H9 (cell line): Measurements from ENCODE around the gene SLC17A1. TPM values are rescaled to one million over a fixed set of nuclear protein-coding genes. Genes with fewer than 3 reads are reported as not detected.

Source experiments
- DNase-seq: peaks from one replicate; pipeline ENCODE4 v3.0.0-alpha.2; 2017
- H2AFZ ChIP-seq: one replicate; pipeline ENCODE4 v1.6.1; 2013; ENCODE audit warnings: mild to moderate bottlenecking, low read length, control low read depth, moderate library complexity
- H2AK5ac ChIP-seq: 2 replicates; pipeline ENCODE4 v1.6.1; 2013; ENCODE audit warnings: low read length, control low read depth, mixed read lengths; ENCODE audit not compliant: insufficient read length
- H2BK120ac ChIP-seq: one replicate; pipeline ENCODE4 v1.6.1; 2013; ENCODE audit warnings: low read depth, mild to moderate bottlenecking, low read length, control low read depth, inconsistent platforms; ENCODE audit not compliant: poor library complexity, severe bottlenecking
- H2BK12ac ChIP-seq: 2 replicates; pipeline ENCODE4 v1.6.1; 2013; ENCODE audit warnings: low read length, control low read depth, mixed read lengths, low read depth; ENCODE audit not compliant: insufficient read length
- H2BK15ac ChIP-seq: 2 replicates; pipeline ENCODE4 v1.6.1; 2013; ENCODE audit warnings: low read depth, low read length, control low read depth
- H2BK20ac ChIP-seq: one replicate; pipeline ENCODE4 v1.6.1; 2013; ENCODE audit warnings: low read depth, mild to moderate bottlenecking, low read length, control low read depth, inconsistent platforms; ENCODE audit not compliant: poor library complexity, severe bottlenecking
- H2BK5ac ChIP-seq: 2 replicates; pipeline ENCODE4 v1.6.1; 2013; ENCODE audit warnings: low read length, control low read depth, mixed read lengths; ENCODE audit not compliant: insufficient read length
- H3K14ac ChIP-seq: 2 replicates; pipeline ENCODE4 v1.6.1; 2013; ENCODE audit warnings: low read length, control low read depth; ENCODE audit not compliant: insufficient read depth
- H3K18ac ChIP-seq: 2 replicates; pipeline ENCODE4 v1.6.1; 2013; ENCODE audit warnings: low read depth, mild to moderate bottlenecking, mixed read lengths, low read length, control low read depth; ENCODE audit not compliant: insufficient read length
- H3K23ac ChIP-seq: 2 replicates; pipeline ENCODE4 v1.6.1; 2013; ENCODE audit warnings: low read length, control low read depth, mixed read lengths, low read depth; ENCODE audit not compliant: insufficient read length
- H3K23me2 ChIP-seq: 2 replicates; pipeline ENCODE4 v1.6.1; 2013; ENCODE audit warnings: low read depth, mild to moderate bottlenecking, mixed read lengths, low read length, control low read depth; ENCODE audit not compliant: insufficient read length, poor library complexity, severe bottlenecking
- H3K27ac ChIP-seq: 2 replicates; pipeline ENCODE4 v1.5.1; 2013; ENCODE audit warnings: low read length, control low read depth, mixed read lengths, low read depth; ENCODE audit not compliant: insufficient read length
- H3K27me3 ChIP-seq: 2 replicates; pipeline ENCODE4 v1.6.1; 2013; ENCODE audit warnings: low read length, control low read depth, inconsistent platforms; ENCODE audit not compliant: insufficient read depth
- H3K4ac ChIP-seq: 2 replicates; pipeline ENCODE4 v1.6.1; 2013; ENCODE audit warnings: low read depth, mild to moderate bottlenecking, control low read depth, inconsistent platforms, low read length, moderate library complexity
- H3K4me1 ChIP-seq: 2 replicates; pipeline ENCODE4 v1.6.1; 2013; ENCODE audit warnings: low read length, control low read depth, inconsistent platforms; ENCODE audit not compliant: insufficient read depth
- H3K4me2 ChIP-seq: 2 replicates; pipeline ENCODE4 v1.6.1; 2013; ENCODE audit warnings: low read length, control low read depth, mixed read lengths; ENCODE audit not compliant: insufficient read length, insufficient read depth
- H3K56ac ChIP-seq: 2 replicates; pipeline ENCODE4 v1.6.1; 2013; ENCODE audit warnings: low read depth, mild to moderate bottlenecking, mixed read lengths, low read length, control low read depth; ENCODE audit not compliant: insufficient read length
- H3K79me1 ChIP-seq: 2 replicates; pipeline ENCODE4 v1.6.1; 2013; ENCODE audit warnings: low read depth, mild to moderate bottlenecking, moderate library complexity, low read length, control low read depth, inconsistent platforms; ENCODE audit not compliant: insufficient read depth, poor library complexity, severe bottlenecking
- H3K79me2 ChIP-seq: 2 replicates; pipeline ENCODE4 v1.6.1; 2013; ENCODE audit warnings: low read length, control low read depth, inconsistent platforms; ENCODE audit not compliant: insufficient read depth
- H3K9ac ChIP-seq: 2 replicates; pipeline ENCODE4 v1.6.1; 2013; ENCODE audit warnings: low read length, control low read depth, mixed read lengths; ENCODE audit not compliant: insufficient read length; ENCODE audit errors: extremely low read depth
- H3K9me3 ChIP-seq: one replicate; pipeline ENCODE4 v1.6.1; 2013; ENCODE audit warnings: low read depth, low read length, inconsistent platforms; ENCODE audit not compliant: control insufficient read depth
- H3T11ph ChIP-seq: one replicate; pipeline ENCODE4 v1.6.1; 2013; ENCODE audit warnings: mild to moderate bottlenecking, low read length, control low read depth, inconsistent platforms
- H4K20me1 ChIP-seq: one replicate; pipeline ENCODE4 v1.6.1; 2013; ENCODE audit not compliant: control insufficient read depth, insufficient read length, insufficient read depth
- H4K5ac ChIP-seq: 2 replicates; pipeline ENCODE4 v1.6.1; 2013; ENCODE audit warnings: low read depth, mild to moderate bottlenecking, mixed read lengths, low read length, control low read depth; ENCODE audit not compliant: insufficient read length
- H4K8ac ChIP-seq: replicated peaks from 2 replicates; pipeline ENCODE4 v1.6.1; 2013; ENCODE audit warnings: low read length, control low read depth, mixed read lengths, low read depth; ENCODE audit not compliant: insufficient read length
- H4K91ac ChIP-seq: 2 replicates; pipeline ENCODE4 v1.6.1; 2013; ENCODE audit warnings: low read depth, mild to moderate bottlenecking, moderate library complexity, mixed read lengths, low read length, control low read depth; ENCODE audit not compliant: insufficient read length
- H3K27ac Mint-ChIP-seq, 3 experiments: 2 replicates in 2 of 3; 3 replicates in 1 of 3; pipeline ENCODE4 v1.8.0; 2020 to 2021; ENCODE audit warnings: mixed read lengths in 3 of 3, mild to moderate bottlenecking in 1 of 3, moderate library complexity in 1 of 3
- H3K27me3 Mint-ChIP-seq: 2 replicates; pipeline ENCODE4 v1.8.0; 2021; ENCODE audit warnings: low read depth, mild to moderate bottlenecking, moderate library complexity, mixed read lengths
- H3K36me3 Mint-ChIP-seq, 3 experiments: 2 replicates in 2 of 3; 3 replicates in 1 of 3; pipeline ENCODE4 v1.8.0; 2020 to 2021; ENCODE audit warnings: low read depth in 3 of 3, mixed read lengths in 3 of 3; ENCODE audit not compliant: insufficient read depth in 1 of 3
- H3K4me1 Mint-ChIP-seq, 2 experiments: 2 replicates each; pipeline ENCODE4 v1.8.0; 2020; ENCODE audit warnings: mixed read lengths in 2 of 2
- H3K4me3 Mint-ChIP-seq, 2 experiments: 2 replicates in 1 of 2; 3 replicates in 1 of 2; pipeline ENCODE4 v1.8.0; 2020 to 2021; ENCODE audit warnings: mild to moderate bottlenecking in 2 of 2, mixed read lengths in 2 of 2, moderate library complexity in 1 of 2
- H3K9me3 Mint-ChIP-seq, 2 experiments: 2 replicates in 1 of 2; 3 replicates in 1 of 2; pipeline ENCODE4 v1.8.0; 2020; ENCODE audit warnings: mild to moderate bottlenecking in 2 of 2, mixed read lengths in 2 of 2, moderate library complexity in 1 of 2
- WGBS: extraction: QIAGEN DNeasy Blood & Tissue Kit; methylation state at CpG from one replicate; pipeline ENCODE4 v1.1.7; 2013; ENCODE audit warnings: missing lambda C conversion rate, low lambda C conversion rate, mixed read lengths; ENCODE audit not compliant: insufficient read length; ENCODE audit errors: extremely low coverage; 5-methylcytosine and 5-hydroxymethylcytosine counted together
- total RNA-seq: library from RNA; stranded (reverse); gene quantifications from 2 replicates; pipeline ENCODE4 v1.2.1, GENCODE V29; 2021
- TF ChIP-seq, protein P1 (sequence below): fragments of 200-600 bp; sonication (generic); conservative IDR thresholded peaks from 3 replicates; pipeline ENCODE4 v1.8.0; 2021; ENCODE audit warnings: antibody characterized with exemption, mild to moderate bottlenecking

SLC17A1 gene
- total RNA-seq, 1 experiment from 2014 or later: not detected

GRCh38 chr6:25832670-25833069 lies 818 bp upstream of the SLC17A1 start:
- Mint-ChIP-seq H3K27me3 (no peaks in the 10 kb centered on the region), H3K4me1 (no peaks in the 10 kb centered on the region), H3K36me3 (no peaks in the 10 kb centered on the region), H3K27ac (no peak overlapping the region), H3K4me3 (no peak overlapping the region), H3K9me3 (no peaks in the 10 kb centered on the region)
- H4K5ac ChIP-seq: no peak overlapping the region
- no peaks in the 10 kb centered on the region for H3K23me2 ChIP-seq
- H2BK120ac ChIP-seq: no peak overlapping the region
- no peaks in the 10 kb centered on the region for H3K79me2 ChIP-seq
- no peak overlapping the region for H3K27ac ChIP-seq
- H4K8ac ChIP-seq: no peak overlapping the region
- H3T11ph ChIP-seq: no peak overlapping the region
- TF ChIP-seq, protein P1, sequence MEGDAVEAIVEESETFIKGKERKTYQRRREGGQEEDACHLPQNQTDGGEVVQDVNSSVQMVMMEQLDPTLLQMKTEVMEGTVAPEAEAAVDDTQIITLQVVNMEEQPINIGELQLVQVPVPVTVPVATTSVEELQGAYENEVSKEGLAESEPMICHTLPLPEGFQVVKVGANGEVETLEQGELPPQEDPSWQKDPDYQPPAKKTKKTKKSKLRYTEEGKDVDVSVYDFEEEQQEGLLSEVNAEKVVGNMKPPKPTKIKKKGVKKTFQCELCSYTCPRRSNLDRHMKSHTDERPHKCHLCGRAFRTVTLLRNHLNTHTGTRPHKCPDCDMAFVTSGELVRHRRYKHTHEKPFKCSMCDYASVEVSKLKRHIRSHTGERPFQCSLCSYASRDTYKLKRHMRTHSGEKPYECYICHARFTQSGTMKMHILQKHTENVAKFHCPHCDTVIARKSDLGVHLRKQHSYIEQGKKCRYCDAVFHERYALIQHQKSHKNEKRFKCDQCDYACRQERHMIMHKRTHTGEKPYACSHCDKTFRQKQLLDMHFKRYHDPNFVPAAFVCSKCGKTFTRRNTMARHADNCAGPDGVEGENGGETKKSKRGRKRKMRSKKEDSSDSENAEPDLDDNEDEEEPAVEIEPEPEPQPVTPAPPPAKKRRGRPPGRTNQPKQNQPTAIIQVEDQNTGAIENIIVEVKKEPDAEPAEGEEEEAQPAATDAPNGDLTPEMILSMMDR: no peak
- no peak overlapping the region for H3K4ac ChIP-seq
- H2BK15ac ChIP-seq: no peak overlapping the region
- H2AFZ ChIP-seq: no peak overlapping the region
- no peak overlapping the region for H2AK5ac ChIP-seq
- no peak overlapping the region for H3K18ac ChIP-seq
- H3K4me2 ChIP-seq: no peak overlapping the region
- no peak overlapping the region for H3K23ac ChIP-seq
- no peak overlapping the region for H4K91ac ChIP-seq
- no peak overlapping the region for H3K14ac ChIP-seq
- H3K56ac ChIP-seq: no peak overlapping the region
- no peaks in the 10 kb centered on the region for H3K4me1 ChIP-seq
- H3K9me3 ChIP-seq: no peaks in the 10 kb centered on the region
- no peak for DNase-seq
- H2BK5ac ChIP-seq: no peak overlapping the region
- no CpG with 5 or more reads among the region's 3 CpGs for WGBS
- no peaks in the 10 kb centered on the region for H3K27me3 ChIP-seq
- no peak overlapping the region for H3K9ac ChIP-seq
- H3K79me1 ChIP-seq: no peaks in the 10 kb centered on the region
- H4K20me1 ChIP-seq: no peaks in the 10 kb centered on the region
- no peak overlapping the region for H2BK20ac ChIP-seq
- no peak overlapping the region for H2BK12ac ChIP-seq
